HL-60 (cell line): ENCODE data around the gene PDHX.

Experiments
- DNase-seq, 2 experiments: peaks; one replicate each; pipeline ENCODE4 v3.0.0-alpha.2; 2010 to 2020; ENCODE audit warnings: low read depth in 1 of 2, low spot score in 1 of 2
- H3K27ac ChIP-seq: fragments of 250-450 bp; sonication (Bioruptor Pico); replicated peaks from 2 replicates; pipeline ENCODE4 v1.5.1; 2020; ENCODE audit warnings: mild to moderate bottlenecking, moderate library complexity
- H3K27me3 ChIP-seq: fragments of 250-450 bp; sonication (Bioruptor Pico); 2 replicates; pipeline ENCODE4 v1.5.1; 2021; ENCODE audit warnings: mild to moderate bottlenecking, moderate library complexity; ENCODE audit not compliant: insufficient read depth, poor library complexity, severe bottlenecking
- H3K4me3 ChIP-seq: replicated peaks from 2 replicates; pipeline ENCODE4 v1.5.1; 2011; ENCODE audit warnings: mild to moderate bottlenecking, control low read depth, low read length; ENCODE audit not compliant: insufficient read depth
- GABPA ChIP-seq: IDR thresholded peaks from 2 replicates; pipeline ENCODE4 v1.6.1; 2012; ENCODE audit warnings: low read depth
- POLR2AphosphoS5 ChIP-seq: IDR thresholded peaks from 2 replicates; pipeline ENCODE4 v1.6.1; 2012; ENCODE audit warnings: low read depth
- SPI1 ChIP-seq: IDR thresholded peaks from 2 replicates; pipeline ENCODE4 v1.6.1; 2012; ENCODE audit warnings: low read depth, mild to moderate bottlenecking, borderline replicate concordance
- TF ChIP-seq, protein P1 (sequence below): IDR thresholded peaks from one replicate; pipeline ENCODE4 v1.5.1; 2011; ENCODE audit warnings: low read length, control low read depth, inconsistent platforms; ENCODE audit not compliant: insufficient read depth
- TF ChIP-seq, protein P2 (sequence below): IDR thresholded peaks from 2 replicates; pipeline ENCODE4 v1.6.1; 2012; ENCODE audit warnings: low read depth; ENCODE audit not compliant: insufficient replicate concordance

PDHX gene

DNA sequence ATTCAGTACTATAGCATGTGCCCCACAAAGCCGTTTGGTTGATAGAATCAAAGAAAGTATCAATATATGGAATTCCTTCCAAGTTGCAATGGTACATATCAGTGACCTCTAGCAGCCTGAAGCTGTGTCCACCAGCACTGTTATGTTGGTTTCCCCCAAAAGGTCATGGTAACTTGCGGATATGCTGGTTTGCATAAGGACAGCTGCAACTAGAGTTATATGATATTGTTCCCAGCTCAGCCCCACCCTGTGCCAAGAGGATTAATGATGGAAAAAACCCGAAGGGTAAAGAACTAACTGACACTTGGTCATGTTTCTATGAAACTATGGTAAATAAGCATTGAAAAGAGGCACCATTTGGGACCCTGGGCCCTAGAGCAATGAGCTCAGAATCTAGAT, 93.5 kb downstream of the PDHX start:
- H3K27ac ChIP-seq, result no peak overlapping the region
- TF ChIP-seq, protein P1, sequence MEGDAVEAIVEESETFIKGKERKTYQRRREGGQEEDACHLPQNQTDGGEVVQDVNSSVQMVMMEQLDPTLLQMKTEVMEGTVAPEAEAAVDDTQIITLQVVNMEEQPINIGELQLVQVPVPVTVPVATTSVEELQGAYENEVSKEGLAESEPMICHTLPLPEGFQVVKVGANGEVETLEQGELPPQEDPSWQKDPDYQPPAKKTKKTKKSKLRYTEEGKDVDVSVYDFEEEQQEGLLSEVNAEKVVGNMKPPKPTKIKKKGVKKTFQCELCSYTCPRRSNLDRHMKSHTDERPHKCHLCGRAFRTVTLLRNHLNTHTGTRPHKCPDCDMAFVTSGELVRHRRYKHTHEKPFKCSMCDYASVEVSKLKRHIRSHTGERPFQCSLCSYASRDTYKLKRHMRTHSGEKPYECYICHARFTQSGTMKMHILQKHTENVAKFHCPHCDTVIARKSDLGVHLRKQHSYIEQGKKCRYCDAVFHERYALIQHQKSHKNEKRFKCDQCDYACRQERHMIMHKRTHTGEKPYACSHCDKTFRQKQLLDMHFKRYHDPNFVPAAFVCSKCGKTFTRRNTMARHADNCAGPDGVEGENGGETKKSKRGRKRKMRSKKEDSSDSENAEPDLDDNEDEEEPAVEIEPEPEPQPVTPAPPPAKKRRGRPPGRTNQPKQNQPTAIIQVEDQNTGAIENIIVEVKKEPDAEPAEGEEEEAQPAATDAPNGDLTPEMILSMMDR, result no peak
- TF ChIP-seq, protein P2, sequence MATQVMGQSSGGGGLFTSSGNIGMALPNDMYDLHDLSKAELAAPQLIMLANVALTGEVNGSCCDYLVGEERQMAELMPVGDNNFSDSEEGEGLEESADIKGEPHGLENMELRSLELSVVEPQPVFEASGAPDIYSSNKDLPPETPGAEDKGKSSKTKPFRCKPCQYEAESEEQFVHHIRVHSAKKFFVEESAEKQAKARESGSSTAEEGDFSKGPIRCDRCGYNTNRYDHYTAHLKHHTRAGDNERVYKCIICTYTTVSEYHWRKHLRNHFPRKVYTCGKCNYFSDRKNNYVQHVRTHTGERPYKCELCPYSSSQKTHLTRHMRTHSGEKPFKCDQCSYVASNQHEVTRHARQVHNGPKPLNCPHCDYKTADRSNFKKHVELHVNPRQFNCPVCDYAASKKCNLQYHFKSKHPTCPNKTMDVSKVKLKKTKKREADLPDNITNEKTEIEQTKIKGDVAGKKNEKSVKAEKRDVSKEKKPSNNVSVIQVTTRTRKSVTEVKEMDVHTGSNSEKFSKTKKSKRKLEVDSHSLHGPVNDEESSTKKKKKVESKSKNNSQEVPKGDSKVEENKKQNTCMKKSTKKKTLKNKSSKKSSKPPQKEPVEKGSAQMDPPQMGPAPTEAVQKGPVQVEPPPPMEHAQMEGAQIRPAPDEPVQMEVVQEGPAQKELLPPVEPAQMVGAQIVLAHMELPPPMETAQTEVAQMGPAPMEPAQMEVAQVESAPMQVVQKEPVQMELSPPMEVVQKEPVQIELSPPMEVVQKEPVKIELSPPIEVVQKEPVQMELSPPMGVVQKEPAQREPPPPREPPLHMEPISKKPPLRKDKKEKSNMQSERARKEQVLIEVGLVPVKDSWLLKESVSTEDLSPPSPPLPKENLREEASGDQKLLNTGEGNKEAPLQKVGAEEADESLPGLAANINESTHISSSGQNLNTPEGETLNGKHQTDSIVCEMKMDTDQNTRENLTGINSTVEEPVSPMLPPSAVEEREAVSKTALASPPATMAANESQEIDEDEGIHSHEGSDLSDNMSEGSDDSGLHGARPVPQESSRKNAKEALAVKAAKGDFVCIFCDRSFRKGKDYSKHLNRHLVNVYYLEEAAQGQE, result no peak
- TF ChIP-seq GABPA (no peak), SPI1 (no peak), POLR2AphosphoS5 (no peak)
- DNase-seq, result no peak

DNA sequence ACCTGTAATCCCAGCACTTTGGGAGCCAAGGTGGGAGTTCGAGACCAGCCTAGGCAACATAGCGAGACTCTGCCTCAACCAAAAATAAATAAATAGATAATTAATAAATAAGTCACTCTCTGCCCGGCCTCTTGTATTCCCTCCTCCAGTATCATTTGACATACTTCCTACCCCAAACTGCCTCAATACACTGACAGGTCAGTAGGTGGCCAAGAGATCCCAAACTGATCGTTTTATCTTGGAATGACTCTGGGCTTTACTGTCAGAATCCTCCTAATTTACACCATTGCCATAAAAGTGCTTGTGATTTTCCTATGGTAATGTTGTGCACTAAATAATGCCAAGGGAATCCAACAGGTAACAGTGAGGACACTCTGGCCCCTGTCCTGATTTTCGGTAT, 94.2 kb downstream of the PDHX start:
- no peak for DNase-seq
- TF ChIP-seq, protein P2, result no peak
- no peak for TF ChIP-seq GABPA
- TF ChIP-seq, protein P1, result no peak
- TF ChIP-seq POLR2AphosphoS5, result no peak
- no peak for TF ChIP-seq SPI1
- Histone ChIP-seq H3K27me3 (no peaks in the 10 kb centered on the region), H3K4me3 (no peak overlapping the region), H3K27ac (no peak overlapping the region)

More for the DNA sequence above, 93.5 kb downstream of the PDHX start:
- no peak overlapping the region for H3K4me3 ChIP-seq
- no peaks in the 10 kb centered on the region for H3K27me3 ChIP-seq

DNA sequence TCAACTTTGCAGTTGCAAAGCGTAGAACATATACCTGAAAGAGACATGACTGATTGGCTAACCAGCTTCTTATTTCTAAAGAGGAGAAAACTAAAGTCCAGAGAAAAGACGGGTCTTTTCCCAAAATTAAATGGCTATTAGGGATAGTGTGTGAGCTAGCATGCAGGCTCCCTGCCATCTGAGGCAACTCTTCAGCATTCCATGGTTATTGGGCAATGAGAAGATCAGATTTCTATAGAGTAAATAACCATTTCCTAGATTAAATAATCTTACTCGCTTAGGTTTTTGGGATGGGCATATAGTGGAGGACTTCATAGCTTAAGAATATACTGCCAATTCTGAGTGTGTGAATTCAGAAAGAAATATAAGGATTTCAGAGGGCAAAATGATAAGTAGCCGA, 95.0 kb downstream of the PDHX start:
- Histone ChIP-seq H3K4me3 (no peak overlapping the region), H3K27me3 (no peaks in the 10 kb centered on the region), H3K27ac (no peak overlapping the region)
- DNase-seq, result no peak
- TF ChIP-seq, protein P2, result no peak
- TF ChIP-seq SPI1, result no peak
- TF ChIP-seq, protein P1, result no peak
- TF ChIP-seq POLR2AphosphoS5, result no peak
- no peak for TF ChIP-seq GABPA
